HL-60 (cell line): ENCODE results near the gene PSMC3.

Experiments used
- DNase-seq, 2 experiments: peaks; one replicate each; pipeline ENCODE4 v3.0.0-alpha.2; 2010 to 2020; ENCODE audit warnings: low read depth in 1 of 2, low spot score in 1 of 2
- H3K27ac ChIP-seq: fragments of 250-450 bp; sonication (Bioruptor Pico); replicated peaks from 2 replicates; pipeline ENCODE4 v1.5.1; 2020; ENCODE audit warnings: mild to moderate bottlenecking, moderate library complexity
- H3K27me3 ChIP-seq: fragments of 250-450 bp; sonication (Bioruptor Pico); 2 replicates; pipeline ENCODE4 v1.5.1; 2021; ENCODE audit warnings: mild to moderate bottlenecking, moderate library complexity; ENCODE audit not compliant: insufficient read depth, poor library complexity, severe bottlenecking
- H3K4me3 ChIP-seq: replicated peaks from 2 replicates; pipeline ENCODE4 v1.5.1; 2011; ENCODE audit warnings: mild to moderate bottlenecking, control low read depth, low read length; ENCODE audit not compliant: insufficient read depth
- CTCF ChIP-seq: IDR thresholded peaks from one replicate; pipeline ENCODE4 v1.5.1; 2011; ENCODE audit warnings: low read length, control low read depth, inconsistent platforms; ENCODE audit not compliant: insufficient read depth
- GABPA ChIP-seq: IDR thresholded peaks from 2 replicates; pipeline ENCODE4 v1.6.1; 2012; ENCODE audit warnings: low read depth
- POLR2AphosphoS5 ChIP-seq: IDR thresholded peaks from 2 replicates; pipeline ENCODE4 v1.6.1; 2012; ENCODE audit warnings: low read depth
- REST ChIP-seq: IDR thresholded peaks from 2 replicates; pipeline ENCODE4 v1.6.1; 2012; ENCODE audit warnings: low read depth; ENCODE audit not compliant: insufficient replicate concordance
- SPI1 ChIP-seq: IDR thresholded peaks from 2 replicates; pipeline ENCODE4 v1.6.1; 2012; ENCODE audit warnings: low read depth, mild to moderate bottlenecking, borderline replicate concordance

The PSMC3 gene

DNA sequence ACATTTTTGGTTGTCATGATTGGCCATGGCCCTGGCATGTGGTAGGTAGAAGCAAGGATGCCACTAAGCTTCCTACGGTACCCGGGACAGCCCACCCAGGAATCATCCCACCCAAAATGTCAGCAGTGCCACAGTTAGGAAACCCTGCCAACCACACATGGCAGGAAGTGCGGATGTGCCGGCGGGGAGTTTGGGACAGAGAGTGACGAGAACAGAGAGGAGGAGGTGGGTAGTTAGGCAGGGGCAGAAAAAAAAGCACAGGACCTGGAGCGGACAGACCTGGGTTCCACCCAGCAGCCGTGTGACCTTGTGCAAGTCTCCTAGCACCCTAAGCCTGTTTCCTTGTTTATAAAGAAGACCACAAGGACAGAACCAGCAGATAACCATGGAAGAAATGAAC lies 51.2 kb downstream of the PSMC3 start:
- H3K27me3 ChIP-seq: no peaks in the 10 kb centered on the region
- no peak for TF ChIP-seq CTCF
- TF ChIP-seq POLR2AphosphoS5: 0 out of 2 replicates have a peak, but pooled peaks have one; percentile 10
- TF ChIP-seq GABPA: no peak
- DNase-seq: peak in 1 of 2 experiments; percentile 52
- peak overlapping the region; percentile 100 for H3K27ac ChIP-seq
- H3K4me3 ChIP-seq: peak overlapping the region; percentile 80

DNA sequence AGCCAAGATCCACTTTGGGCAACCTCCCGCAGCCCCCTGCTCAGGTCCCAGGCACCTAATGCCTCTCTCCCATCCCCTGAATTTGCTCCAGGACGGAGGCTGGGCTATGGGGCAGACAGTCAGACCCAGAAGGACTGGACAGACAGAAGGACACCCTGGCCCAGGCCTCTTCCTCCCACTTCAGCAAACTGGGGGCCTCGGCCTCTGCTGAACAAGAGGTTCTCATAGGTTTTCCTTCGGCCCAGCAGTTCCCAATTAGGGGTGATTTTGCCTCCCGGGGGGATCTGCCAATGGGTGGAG lies 51.6 kb downstream of the PSMC3 start:
- peak; percentile 53 for TF ChIP-seq POLR2AphosphoS5
- no peak for TF ChIP-seq GABPA
- no peaks in the 10 kb centered on the region for H3K27me3 ChIP-seq
- DNase-seq: no peak
- H3K27ac ChIP-seq: peak overlapping the region; percentile 100
- H3K4me3 ChIP-seq: peak overlapping the region; percentile 80

- Histone ChIP-seq H3K27ac (peak overlapping the region; percentile 100), H3K4me3 (peak overlapping the region; percentile 80), H3K27me3 (no peaks in the 10 kb centered on the region)
- peak in 1 of 2 experiments; percentile 83 for DNase-seq
- TF ChIP-seq CTCF: peak; percentile 71
- TF ChIP-seq REST: no peak
Observed at GRCh38 chr11:47373876-47374719, 52.1 kb downstream of the PSMC3 start.

DNA sequence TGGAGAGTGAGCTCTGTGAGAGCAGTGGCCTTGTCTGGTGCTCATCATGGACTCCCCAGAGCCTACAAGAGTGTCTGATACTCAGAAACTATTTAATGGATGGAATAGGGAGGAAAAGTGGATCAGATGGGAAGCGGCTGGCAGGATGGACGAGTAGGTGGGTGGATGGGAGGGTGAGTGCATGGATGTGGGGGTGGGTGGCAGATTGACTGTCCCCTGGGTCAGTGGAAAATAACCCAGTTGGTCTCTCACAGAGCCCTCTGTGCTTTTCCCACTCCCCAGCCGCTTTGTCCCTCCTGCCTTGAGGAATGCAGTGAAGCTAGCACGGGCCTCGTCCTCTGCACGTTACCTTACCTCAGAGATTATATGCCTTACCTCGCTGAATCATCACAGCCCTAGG lies 53.8 kb downstream of the PSMC3 start:
- H3K4me3 ChIP-seq: no peak overlapping the region
- TF ChIP-seq SPI1 (no peak), GABPA (no peak), CTCF (no peak), POLR2AphosphoS5 (no peak), REST (no peak)
- H3K27me3 ChIP-seq: no peaks in the 10 kb centered on the region
- DNase-seq: no peak
- H3K27ac ChIP-seq: no peak overlapping the region
